GM12865 (cell line): Measurements from ENCODE around the gene PCDHA10.
A peak's percentile ranks its signal among the peaks of the same experiment; 100 is the strongest.
"Not testable (repeated sequence)": the region's sequence is repeated elsewhere in the genome, so short reads cannot be mapped to it uniquely, and the experiment has no call there.

Experiments used
- DNase-seq: peaks from one replicate; pipeline ENCODE4 v3.0.0; 2010; ENCODE audit warnings: low read depth
- H3K4me3 ChIP-seq: 2 replicates; pipeline ENCODE4 v1.5.1; 2011; ENCODE audit warnings: mild to moderate bottlenecking, low read depth, low read length, control low read depth
- CTCF ChIP-seq: IDR thresholded peaks from 2 replicates; pipeline ENCODE4 v1.5.1; 2011; ENCODE audit warnings: low read length, control low read depth, low read depth, inconsistent platforms; ENCODE audit not compliant: insufficient read depth; ENCODE audit errors: missing control alignments

The PCDHA10 gene, protein sequence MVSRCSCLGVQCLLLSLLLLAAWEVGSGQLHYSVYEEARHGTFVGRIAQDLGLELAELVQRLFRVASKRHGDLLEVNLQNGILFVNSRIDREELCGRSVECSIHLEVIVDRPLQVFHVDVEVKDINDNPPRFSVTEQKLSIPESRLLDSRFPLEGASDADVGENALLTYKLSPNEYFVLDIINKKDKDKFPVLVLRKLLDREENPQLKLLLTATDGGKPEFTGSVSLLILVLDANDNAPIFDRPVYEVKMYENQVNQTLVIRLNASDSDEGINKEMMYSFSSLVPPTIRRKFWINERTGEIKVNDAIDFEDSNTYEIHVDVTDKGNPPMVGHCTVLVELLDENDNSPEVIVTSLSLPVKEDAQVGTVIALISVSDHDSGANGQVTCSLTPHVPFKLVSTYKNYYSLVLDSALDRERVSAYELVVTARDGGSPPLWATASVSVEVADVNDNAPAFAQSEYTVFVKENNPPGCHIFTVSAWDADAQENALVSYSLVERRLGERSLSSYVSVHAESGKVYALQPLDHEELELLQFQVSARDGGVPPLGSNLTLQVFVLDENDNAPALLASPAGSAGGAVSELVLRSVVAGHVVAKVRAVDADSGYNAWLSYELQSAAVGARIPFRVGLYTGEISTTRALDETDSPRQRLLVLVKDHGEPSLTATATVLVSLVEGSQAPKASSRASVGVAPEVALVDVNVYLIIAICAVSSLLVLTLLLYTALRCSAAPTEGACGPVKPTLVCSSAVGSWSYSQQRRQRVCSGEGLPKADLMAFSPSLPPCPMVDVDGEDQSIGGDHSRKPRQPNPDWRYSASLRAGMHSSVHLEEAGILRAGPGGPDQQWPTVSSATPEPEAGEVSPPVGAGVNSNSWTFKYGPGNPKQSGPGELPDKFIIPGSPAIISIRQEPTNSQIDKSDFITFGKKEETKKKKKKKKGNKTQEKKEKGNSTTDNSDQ

GRCh38 chr5:140855772-140856674 is at the start of gene PCDHA10:
Gene PCDHA10 (plus strand): TSS chr5:140855897. CDS start chr5:140856049, 152 bp downstream.
- TF ChIP-seq CTCF: no peak
- no peak for DNase-seq
- H3K4me3 ChIP-seq: no peak within 1 kb of the TSS

GRCh38 chr5:140806834-140807775 is 48.6 kb upstream of the PCDHA10 start, which contains the start of gene PCDHA4:
Gene PCDHA4 (plus strand): TSS chr5:140807068.
- DNase-seq: no peak
- no peak for TF ChIP-seq CTCF
- no peak within 1 kb of the TSS for H3K4me3 ChIP-seq

- not testable (repeated sequence) for H3K4me3 ChIP-seq, DNase-seq
Observed at GRCh38 chr5:140808241-140808888, 47.3 kb upstream of the PCDHA10 start.

- H3K4me3 ChIP-seq: no peak overlapping the region
- DNase-seq: no peak
- no peak for TF ChIP-seq CTCF
Observed at GRCh38 chr5:140808889-140809291, 46.8 kb upstream of the PCDHA10 start.

DNA sequence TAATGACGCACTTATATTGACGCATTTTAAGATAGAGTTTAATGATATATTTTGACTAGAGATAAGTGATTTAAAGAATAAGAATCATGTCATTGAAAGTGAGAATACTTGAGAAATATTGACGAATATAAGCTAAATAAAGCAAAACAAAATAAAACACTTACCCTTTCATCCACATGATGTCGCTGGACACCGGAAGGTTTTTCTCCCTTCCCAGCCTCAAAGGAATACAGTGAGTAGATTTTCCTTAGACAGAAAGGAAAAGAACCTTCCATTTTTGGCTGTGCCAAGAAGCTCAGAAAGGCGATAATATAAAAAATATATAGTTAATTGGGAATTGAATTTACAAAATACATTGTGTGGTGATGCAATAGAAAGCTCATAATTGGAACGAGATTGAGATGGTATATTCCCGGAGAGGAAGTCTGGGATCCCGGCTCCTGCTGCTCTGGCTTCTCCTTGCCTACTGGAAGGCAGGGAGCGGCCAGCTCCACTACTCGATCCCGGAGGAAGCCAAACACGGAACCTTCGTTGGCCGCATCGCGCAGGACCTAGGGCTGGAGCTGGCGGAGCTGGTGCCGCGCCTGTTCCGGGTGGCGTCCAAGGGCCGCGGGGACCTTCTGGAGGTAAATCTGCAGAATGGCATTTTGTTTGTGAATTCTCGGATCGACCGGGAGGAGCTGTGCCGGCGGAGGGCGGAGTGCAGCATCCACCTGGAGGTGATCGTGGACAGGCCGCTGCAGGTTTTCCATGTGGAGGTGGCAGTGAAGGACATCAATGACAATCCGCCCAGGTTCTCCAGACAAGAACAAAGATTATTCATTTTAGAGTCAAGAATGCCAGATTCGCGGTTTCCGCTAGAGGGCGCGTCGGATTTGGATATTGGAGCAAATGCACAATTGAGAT is 34.1 kb upstream of the PCDHA10 start, which contains the start of gene PCDHA5:
TSS of gene PCDHA5 (plus strand) at position 239 of the 906 bp plus-strand sequence.
- TF ChIP-seq CTCF: peak; percentile 37
- DNase-seq: peak; percentile 10
- no peak within 1 kb of the TSS for H3K4me3 ChIP-seq
